Hepatocyte (in vitro differentiated cells): ENCODE data around the gene CTXN3. TPM values are rescaled to one million over a fixed set of nuclear protein-coding genes. Genes with fewer than 3 reads are reported as not detected.
"Not testable (repeated sequence)": the region's sequence is repeated elsewhere in the genome, so short reads cannot be mapped to it uniquely, and the experiment has no call there.

Experiments
- DNase-seq: peaks from one replicate; pipeline ENCODE4 v3.0.0-alpha.2; 2016; ENCODE audit warnings: low spot score
- H2AFZ ChIP-seq: fragments of 200-600 bp; sonication (generic); 2 replicates; pipeline ENCODE4 v1.6.0; 2016; ENCODE audit warnings: antibody characterized with exemption, mild to moderate bottlenecking
- H3K27ac ChIP-seq: fragments of 200-600 bp; sonication (generic); 2 replicates; pipeline ENCODE4 v1.5.1; 2016; ENCODE audit warnings: mild to moderate bottlenecking
- H3K27me3 ChIP-seq: fragments of 200-600 bp; sonication (generic); 2 replicates; pipeline ENCODE4 v1.6.1; 2016
- H3K36me3 ChIP-seq: fragments of 200-600 bp; sonication (generic); replicated peaks from 2 replicates; pipeline ENCODE4 v1.5.1; 2016; ENCODE audit warnings: low read depth; ENCODE audit not compliant: insufficient read depth
- H3K4me1 ChIP-seq: fragments of 200-600 bp; sonication (generic); 2 replicates; pipeline ENCODE4 v1.5.1; 2016; ENCODE audit warnings: mild to moderate bottlenecking, moderate library complexity; ENCODE audit not compliant: insufficient read depth
- H3K4me2 ChIP-seq: fragments of 200-600 bp; sonication (generic); 2 replicates; pipeline ENCODE4 v1.6.0; 2016
- H3K4me3 ChIP-seq: fragments of 200-600 bp; sonication (generic); 2 replicates; pipeline ENCODE4 v1.5.1; 2016; ENCODE audit warnings: mild to moderate bottlenecking
- H3K79me2 ChIP-seq: fragments of 200-600 bp; sonication (generic); 2 replicates; pipeline ENCODE4 v1.6.0; 2017; ENCODE audit warnings: mild to moderate bottlenecking
- H3K9me2 ChIP-seq: fragments of 200-600 bp; sonication (generic); replicated peaks from 2 replicates; pipeline ENCODE4 v1.6.0; 2017; ENCODE audit warnings: mild to moderate bottlenecking; ENCODE audit not compliant: insufficient read depth
- H3K9me3 ChIP-seq: fragments of 200-600 bp; sonication (generic); 2 replicates; pipeline ENCODE4 v1.5.1; 2016; ENCODE audit warnings: low read depth, mild to moderate bottlenecking
- H4K20me1 ChIP-seq: fragments of 200-600 bp; sonication (generic); 2 replicates; pipeline ENCODE4 v1.6.0; 2016; ENCODE audit warnings: mild to moderate bottlenecking; ENCODE audit not compliant: insufficient read depth, poor library complexity, severe bottlenecking
- EZH2 ChIP-seq: fragments of 200-600 bp; sonication (generic); IDR thresholded peaks from 2 replicates; pipeline ENCODE4 v1.6.1; 2016; ENCODE audit warnings: antibody characterized with exemption, mild to moderate bottlenecking, borderline replicate concordance
- EZH2phosphoT487 ChIP-seq: fragments of 200-600 bp; sonication (generic); IDR thresholded peaks from one replicate; pipeline ENCODE4 v1.6.1; 2018; ENCODE audit warnings: antibody characterized with exemption, mild to moderate bottlenecking, low read depth, moderate library complexity; ENCODE audit not compliant: unreplicated experiment, severe bottlenecking
- WGBS: methylation state at CpG from one replicate; pipeline ENCODE4 v1.1.6; 2016; ENCODE audit warnings: low lambda C conversion rate; ENCODE audit errors: missing lambda C conversion rate; 5-methylcytosine and 5-hydroxymethylcytosine counted together
- polyA plus RNA-seq: library from polyadenylated mRNA; unstranded; fragments of >200 nt; fragmentation: Nextera tagmentation; extraction: Ambion mirVana; gene quantifications from 2 replicates; pipeline ENCODE4 v1.2.1, GENCODE V29; 2016
- total RNA-seq: library from RNA; depleted of rRNA; stranded (reverse); fragments of >200 nt; gene quantifications from 2 replicates; pipeline ENCODE4 v1.2.3, GENCODE V29; 2014
- TF ChIP-seq, protein P1 (sequence below): fragments of 200-600 bp; sonication (generic); IDR thresholded peaks from 2 replicates; pipeline ENCODE4 v1.5.1; 2016; ENCODE audit warnings: antibody characterized with exemption, mild to moderate bottlenecking; ENCODE audit not compliant: poor library complexity

CTXN3 gene
- total and polyA plus RNA-seq, 2 experiments from 2014 or later: not detected

DNA sequence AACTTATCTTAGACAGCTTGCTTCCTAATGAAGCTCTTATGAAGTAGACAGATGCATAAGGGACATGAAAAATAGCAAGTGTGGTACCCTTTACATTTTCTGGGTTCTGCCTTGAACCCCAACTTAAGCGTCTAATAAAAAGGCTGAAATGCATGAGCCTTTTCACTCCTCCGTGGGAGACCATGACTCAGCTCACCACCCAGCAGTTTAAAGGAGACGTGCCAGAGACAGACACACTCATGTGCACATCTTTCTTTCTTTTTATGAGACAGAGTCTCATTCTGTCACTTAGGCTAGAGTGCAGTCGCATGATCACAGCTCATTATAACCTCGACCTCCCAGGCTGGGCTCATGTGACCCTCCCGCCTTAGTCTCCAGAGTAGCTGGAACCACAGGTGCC is 22.3 kb downstream of the CTXN3 start:
- no peaks in the 10 kb centered on the region for H3K9me2 ChIP-seq
- no peaks in the 10 kb centered on the region for H3K36me3 ChIP-seq
- DNase-seq: no peak
- no peaks in the 10 kb centered on the region for H3K27me3 ChIP-seq
- WGBS: 84% methylated on average over 6 of the region's 6 CpGs
- H2AFZ ChIP-seq: no peak overlapping the region
- H3K9me3 ChIP-seq: no peaks in the 10 kb centered on the region
- TF ChIP-seq, protein P1, sequence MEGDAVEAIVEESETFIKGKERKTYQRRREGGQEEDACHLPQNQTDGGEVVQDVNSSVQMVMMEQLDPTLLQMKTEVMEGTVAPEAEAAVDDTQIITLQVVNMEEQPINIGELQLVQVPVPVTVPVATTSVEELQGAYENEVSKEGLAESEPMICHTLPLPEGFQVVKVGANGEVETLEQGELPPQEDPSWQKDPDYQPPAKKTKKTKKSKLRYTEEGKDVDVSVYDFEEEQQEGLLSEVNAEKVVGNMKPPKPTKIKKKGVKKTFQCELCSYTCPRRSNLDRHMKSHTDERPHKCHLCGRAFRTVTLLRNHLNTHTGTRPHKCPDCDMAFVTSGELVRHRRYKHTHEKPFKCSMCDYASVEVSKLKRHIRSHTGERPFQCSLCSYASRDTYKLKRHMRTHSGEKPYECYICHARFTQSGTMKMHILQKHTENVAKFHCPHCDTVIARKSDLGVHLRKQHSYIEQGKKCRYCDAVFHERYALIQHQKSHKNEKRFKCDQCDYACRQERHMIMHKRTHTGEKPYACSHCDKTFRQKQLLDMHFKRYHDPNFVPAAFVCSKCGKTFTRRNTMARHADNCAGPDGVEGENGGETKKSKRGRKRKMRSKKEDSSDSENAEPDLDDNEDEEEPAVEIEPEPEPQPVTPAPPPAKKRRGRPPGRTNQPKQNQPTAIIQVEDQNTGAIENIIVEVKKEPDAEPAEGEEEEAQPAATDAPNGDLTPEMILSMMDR: no peak
- TF ChIP-seq EZH2 (no peak), EZH2phosphoT487 (no peak)
- no peaks in the 10 kb centered on the region for H3K4me1 ChIP-seq
- H3K79me2 ChIP-seq: no peaks in the 10 kb centered on the region
- no peak overlapping the region for H3K4me2 ChIP-seq
- H3K27ac ChIP-seq: no peak overlapping the region
- no peaks in the 10 kb centered on the region for H4K20me1 ChIP-seq
- no peak overlapping the region for H3K4me3 ChIP-seq

DNA sequence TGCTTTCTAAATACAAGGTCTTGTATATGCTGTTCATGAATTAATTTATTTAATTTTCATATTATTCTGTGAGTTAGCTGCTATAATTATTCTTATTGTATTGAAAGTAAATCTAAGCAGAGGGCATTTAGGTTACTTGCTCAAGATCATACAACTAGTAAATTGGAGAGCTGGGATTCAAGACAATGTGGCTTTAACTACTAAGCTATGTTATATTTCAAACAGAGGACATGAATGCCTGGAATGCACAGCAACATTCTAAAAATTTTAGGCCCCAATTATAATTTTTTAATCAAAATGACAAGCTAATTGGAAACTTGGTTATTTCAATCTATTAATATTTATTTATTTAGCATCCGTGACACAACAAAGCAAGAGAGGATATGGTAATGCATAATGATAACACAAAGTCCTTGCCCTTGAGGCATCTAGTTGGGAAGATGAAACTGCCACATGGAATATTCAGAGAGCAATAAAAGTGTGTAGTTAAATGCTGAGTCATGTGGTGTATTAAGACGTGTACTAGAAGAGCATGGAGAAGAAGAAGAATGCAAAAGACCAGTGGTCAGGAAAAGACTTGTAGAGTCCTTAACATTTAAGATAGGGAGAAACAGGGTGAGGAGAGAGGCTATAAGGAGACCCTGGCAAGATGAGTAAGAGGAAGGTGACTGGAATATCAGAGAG is 24.4 kb downstream of the CTXN3 start:
- H2AFZ ChIP-seq: no peak overlapping the region
- H3K79me2 ChIP-seq: no peaks in the 10 kb centered on the region
- no peak overlapping the region for H3K4me3 ChIP-seq
- TF ChIP-seq EZH2: no peak
- 61% methylated on average over 2 of the region's 2 CpGs for WGBS
- no peak for DNase-seq
- H3K9me3 ChIP-seq: no peaks in the 10 kb centered on the region
- no peaks in the 10 kb centered on the region for H3K4me1 ChIP-seq
- no peak overlapping the region for H3K4me2 ChIP-seq
- H3K36me3 ChIP-seq: no peaks in the 10 kb centered on the region
- no peak overlapping the region for H3K27ac ChIP-seq
- H4K20me1 ChIP-seq: no peaks in the 10 kb centered on the region
- no peaks in the 10 kb centered on the region for H3K27me3 ChIP-seq
- H3K9me2 ChIP-seq: no peaks in the 10 kb centered on the region

DNA sequence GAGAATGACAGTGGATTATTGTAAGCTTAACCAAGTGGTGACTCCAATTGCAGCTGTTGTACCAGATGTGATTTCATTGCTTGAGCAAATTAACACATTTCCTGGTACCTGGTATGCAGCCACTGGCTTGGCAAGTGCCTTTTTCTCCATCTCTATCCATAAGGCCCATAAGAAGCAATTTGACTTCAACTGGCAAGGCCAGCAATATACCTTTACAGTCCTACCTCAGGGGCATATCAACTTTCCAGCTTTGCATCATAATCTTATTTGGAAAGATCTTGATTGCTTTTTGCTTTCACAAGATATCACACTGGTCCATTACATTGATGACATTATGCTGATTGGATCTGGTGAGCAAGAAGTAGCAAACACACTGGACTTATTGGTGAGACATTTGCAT is 28.1 kb downstream of the CTXN3 start:
- H3K27ac ChIP-seq, H3K4me1 ChIP-seq, DNase-seq, H3K36me3 ChIP-seq, H3K27me3 ChIP-seq, H3K9me3 ChIP-seq, H4K20me1 ChIP-seq, H3K4me2 ChIP-seq, H3K9me2 ChIP-seq, H3K4me3 ChIP-seq, H2AFZ ChIP-seq, H3K79me2 ChIP-seq: not testable (repeated sequence)

DNA sequence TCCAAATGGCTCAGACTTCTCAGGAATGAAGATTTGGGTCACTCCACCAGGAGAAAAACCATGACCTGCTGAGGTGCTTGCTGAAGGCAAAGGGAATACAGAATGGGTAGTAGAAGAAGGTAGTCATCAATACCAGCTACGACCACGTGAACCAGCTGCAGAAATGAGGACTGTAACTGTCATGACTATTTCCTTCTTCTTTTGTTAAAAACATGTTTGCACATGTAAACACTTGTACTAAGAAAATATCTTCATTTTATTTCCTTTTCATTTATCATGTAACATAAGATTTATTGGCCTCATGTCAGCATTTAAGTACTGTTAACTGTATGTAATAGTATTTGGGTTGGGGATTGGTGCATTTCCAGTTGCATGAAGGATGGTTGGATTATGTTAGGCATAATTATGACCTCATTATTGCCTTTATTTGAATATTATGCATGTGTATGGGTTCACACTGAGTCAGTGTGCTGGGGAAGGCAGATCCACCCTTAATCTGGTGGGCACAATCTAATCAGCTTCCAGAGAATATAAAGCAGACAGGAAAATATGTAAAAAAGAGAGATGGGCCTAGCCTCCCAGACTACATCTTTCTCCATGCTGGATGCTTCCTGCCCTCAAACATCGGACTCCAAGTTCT is 30.9 kb downstream of the CTXN3 start:
- H3K4me2 ChIP-seq, H3K9me3 ChIP-seq, H3K4me3 ChIP-seq, H3K27ac ChIP-seq, H4K20me1 ChIP-seq, H3K36me3 ChIP-seq, DNase-seq, H3K9me2 ChIP-seq, H3K27me3 ChIP-seq, H2AFZ ChIP-seq, H3K4me1 ChIP-seq, H3K79me2 ChIP-seq: not testable (repeated sequence)
- WGBS: 95% methylated on average over 3 of the region's 3 CpGs

DNA sequence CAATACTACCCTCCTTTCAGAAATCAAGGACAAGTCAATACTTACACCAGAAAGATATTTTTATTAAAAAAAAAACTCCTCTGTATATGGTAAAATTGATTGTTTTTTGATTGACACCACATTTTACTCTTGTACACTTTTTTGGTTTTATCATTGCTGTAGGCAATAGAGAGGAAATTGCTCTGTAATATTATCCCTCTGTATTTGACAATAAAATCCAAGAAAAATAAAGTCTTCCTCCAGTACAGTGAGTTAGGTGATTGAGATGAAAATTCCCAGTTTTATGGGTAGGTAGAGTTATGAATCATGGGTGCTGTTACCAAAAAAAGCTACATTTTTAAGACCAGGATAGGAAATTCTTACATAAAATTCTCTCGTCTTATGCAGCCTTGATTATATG is 31.7 kb downstream of the CTXN3 start:
- TF ChIP-seq, protein P1: no peak
- TF ChIP-seq EZH2phosphoT487 (no peak), EZH2 (no peak)
- no peak overlapping the region for H2AFZ ChIP-seq
- no peaks in the 10 kb centered on the region for H3K79me2 ChIP-seq
- no peak overlapping the region for H3K4me3 ChIP-seq
- no peaks in the 10 kb centered on the region for H3K36me3 ChIP-seq
- H3K27ac ChIP-seq: no peak overlapping the region
- WGBS: 90% methylated on average over 1 of the region's 1 CpG
- H3K27me3 ChIP-seq: no peaks in the 10 kb centered on the region
- no peaks in the 10 kb centered on the region for H3K9me3 ChIP-seq
- no peaks in the 10 kb centered on the region for H3K4me1 ChIP-seq
- no peaks in the 10 kb centered on the region for H3K9me2 ChIP-seq
- no peaks in the 10 kb centered on the region for H4K20me1 ChIP-seq
- DNase-seq: no peak
- H3K4me2 ChIP-seq: no peak overlapping the region
